Activated T-helper 17 cell treated with anti-CD3 and anti-CD28 coated beads, Interleukin-2, amount 50 U/mL, for 72 hours (primary cell): ENCODE data around the gene C11orf21. TPM values are rescaled to one million over a fixed set of nuclear protein-coding genes. Genes with fewer than 3 reads are reported as not detected.

Experiments
- ATAC-seq: fragments of 150-1000 bp; cut with Tn5 transposase; replicated peaks from 2 replicates; pipeline ENCODE4 v1.10.0; 2021; ENCODE audit warnings: mild to moderate bottlenecking, moderate library complexity
- H3K27ac Mint-ChIP-seq: one replicate; pipeline ENCODE4 v1.8.0; 2022; ENCODE audit warnings: mixed read lengths
- H3K27me3 Mint-ChIP-seq: one replicate; pipeline ENCODE4 v1.8.0; 2022; ENCODE audit warnings: mixed read lengths
- H3K36me3 Mint-ChIP-seq: one replicate; pipeline ENCODE4 v1.8.0; 2022; ENCODE audit warnings: low read depth, mild to moderate bottlenecking, mixed read lengths
- H3K4me1 Mint-ChIP-seq: one replicate; pipeline ENCODE4 v1.8.0; 2022; ENCODE audit warnings: mixed read lengths
- H3K4me3 Mint-ChIP-seq: one replicate; pipeline ENCODE4 v1.8.0; 2022; ENCODE audit warnings: mild to moderate bottlenecking, mixed read lengths
- H3K9me3 Mint-ChIP-seq: one replicate; pipeline ENCODE4 v1.8.0; 2022; ENCODE audit warnings: mixed read lengths
- total RNA-seq, 2 donors: library from RNA; stranded (reverse); gene quantifications; one replicate each; pipeline ENCODE4 v1.2.3, GENCODE V29; 2022

The C11orf21 gene
- total RNA-seq, 2 donors from 2014 or later = 8.4 to 24.6 TPM

DNA sequence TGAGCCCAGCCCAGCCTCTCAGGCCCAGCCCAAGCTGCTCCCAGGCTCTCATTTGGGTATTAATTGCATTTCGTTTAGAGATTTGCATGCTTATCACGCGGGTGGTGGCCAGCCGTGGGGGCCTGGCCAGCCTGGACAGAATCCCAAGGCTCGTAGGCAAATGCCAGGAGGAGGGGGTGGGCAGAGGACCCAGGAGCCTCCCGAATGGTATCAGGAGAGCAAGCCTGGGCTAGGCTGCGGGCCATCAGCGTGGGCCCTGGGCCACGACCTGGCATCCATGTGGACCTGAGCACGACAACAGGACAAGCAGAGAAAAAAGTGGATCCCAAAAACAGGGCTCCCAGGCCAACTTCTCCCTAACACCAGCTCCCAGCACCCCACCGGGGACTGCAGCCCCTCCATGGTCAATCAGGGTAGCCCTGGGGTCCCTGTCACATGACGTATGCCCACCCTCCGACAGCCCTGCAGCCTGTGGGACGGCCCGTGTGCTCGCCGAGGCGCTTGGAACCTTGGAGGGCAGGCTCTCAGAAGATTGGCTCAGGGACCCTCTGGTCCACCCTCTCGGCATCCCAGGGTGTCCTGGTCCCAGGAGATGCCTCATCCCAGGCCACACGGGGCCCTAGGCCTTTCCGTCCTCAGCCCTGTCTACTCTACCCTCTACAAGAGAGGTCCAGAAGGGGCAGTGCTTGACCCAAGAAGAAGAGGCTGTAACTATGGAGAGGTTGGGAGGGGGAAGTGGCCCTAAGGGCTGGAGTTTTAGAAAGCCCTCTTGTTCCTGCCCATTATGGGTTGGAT lies 40.1 kb downstream of the C11orf21 start:
- ATAC-seq = no peak
- no peaks in the 10 kb centered on the region for H3K27me3 Mint-ChIP-seq
- H3K4me1 Mint-ChIP-seq = peaks cover 14% of the 10 kb centered on the region
- no peaks in the 10 kb centered on the region for H3K36me3 Mint-ChIP-seq
- no peak overlapping the region for H3K27ac Mint-ChIP-seq
- H3K4me3 Mint-ChIP-seq = no peak overlapping the region
- H3K9me3 Mint-ChIP-seq = no peaks in the 10 kb centered on the region

DNA sequence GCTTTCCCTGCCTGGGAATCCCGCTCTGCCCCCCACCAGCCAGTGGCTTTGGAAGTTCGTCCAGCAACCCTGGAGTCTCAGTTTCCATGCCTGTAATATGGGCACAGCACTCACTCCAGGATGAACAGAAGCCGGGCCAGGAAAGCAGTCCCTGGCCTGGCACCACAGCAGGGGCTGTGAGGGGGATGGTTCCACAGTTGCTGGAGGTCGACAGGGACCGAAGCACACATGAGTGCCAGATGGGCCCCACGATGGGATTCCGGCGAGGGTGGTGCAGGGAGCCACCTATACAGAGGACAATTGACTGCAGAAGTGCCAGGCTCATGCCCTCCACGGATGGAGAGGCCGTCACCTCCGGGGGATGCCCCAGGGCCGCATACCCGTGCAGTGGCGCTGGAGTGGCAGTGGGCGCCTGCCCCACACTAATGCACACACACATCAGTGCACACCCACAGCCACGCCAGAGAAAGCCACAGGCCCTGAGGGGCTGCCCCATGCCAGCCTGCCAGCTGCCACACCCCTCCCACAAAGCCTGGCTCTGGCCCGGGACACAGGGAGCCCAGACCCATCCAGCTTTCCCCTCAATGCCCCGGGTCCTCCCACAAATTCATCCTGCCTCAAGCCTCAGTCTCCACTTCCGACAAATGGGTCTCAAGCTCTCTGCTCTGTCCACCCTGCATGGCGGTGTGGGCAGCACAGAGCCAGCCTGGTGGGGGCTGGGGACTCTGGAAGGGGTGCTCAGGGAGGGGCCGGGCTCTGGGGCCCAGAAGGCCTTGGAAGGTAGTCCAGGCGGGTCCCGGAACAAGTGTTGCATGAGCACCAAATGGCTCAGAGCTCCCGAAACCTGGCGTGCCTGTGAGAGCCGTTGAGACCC lies 41.0 kb downstream of the C11orf21 start:
- peaks cover 6% of the 10 kb centered on the region for H3K4me1 Mint-ChIP-seq
- no peak overlapping the region for H3K27ac Mint-ChIP-seq
- no peak overlapping the region for H3K4me3 Mint-ChIP-seq
- H3K27me3 Mint-ChIP-seq = no peaks in the 10 kb centered on the region
- no peaks in the 10 kb centered on the region for H3K36me3 Mint-ChIP-seq
- no peaks in the 10 kb centered on the region for H3K9me3 Mint-ChIP-seq
- ATAC-seq = no peak

DNA sequence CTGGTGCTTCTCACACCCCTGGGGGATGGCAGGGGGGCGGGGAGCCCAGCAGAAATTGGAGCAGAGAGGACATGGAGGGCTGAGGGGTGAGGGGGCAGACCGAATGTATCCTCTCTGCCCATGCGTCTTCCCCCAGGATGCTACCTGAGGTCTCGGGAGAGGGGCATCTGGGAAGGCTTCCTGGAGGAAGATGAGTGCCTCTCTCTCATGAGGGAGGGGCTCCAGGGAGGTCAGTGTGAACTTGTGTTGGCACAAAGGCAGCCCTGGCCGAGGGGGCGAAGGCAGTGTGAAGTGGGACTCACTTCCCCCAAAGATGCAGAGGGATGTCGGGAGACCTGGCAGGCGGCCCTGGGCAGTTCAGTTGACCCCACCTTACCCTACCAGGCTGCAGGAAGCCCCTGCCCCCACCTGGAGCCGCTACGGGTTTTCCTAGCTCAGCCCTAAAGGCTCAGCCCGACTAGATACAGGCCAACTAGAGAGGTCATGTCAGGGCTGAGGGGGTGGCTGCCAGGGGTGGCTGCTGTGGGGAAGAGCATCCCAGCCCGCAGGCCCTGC lies 41.7 kb downstream of the C11orf21 start:
- Mint-ChIP-seq H3K27ac (no peak overlapping the region), H3K27me3 (no peaks in the 10 kb centered on the region)

GRCh38 chr11:2259466-2259830 lies 42.3 kb downstream of the C11orf21 start:
- H3K27ac Mint-ChIP-seq = no peak overlapping the region
- no peaks in the 10 kb centered on the region for H3K4me1 Mint-ChIP-seq
- no peaks in the 10 kb centered on the region for H3K9me3 Mint-ChIP-seq
- H3K27me3 Mint-ChIP-seq = no peaks in the 10 kb centered on the region
- H3K36me3 Mint-ChIP-seq = no peaks in the 10 kb centered on the region
- ATAC-seq = no peak
- H3K4me3 Mint-ChIP-seq = no peak overlapping the region

More for the DNA sequence above, 41.7 kb downstream of the C11orf21 start:
- no peak for ATAC-seq
- Mint-ChIP-seq H3K36me3 (no peaks in the 10 kb centered on the region), H3K9me3 (no peaks in the 10 kb centered on the region), H3K4me3 (no peak overlapping the region), H3K4me1 (no peaks in the 10 kb centered on the region)

GRCh38 chr11:2258501-2259465 lies 42.9 kb downstream of the C11orf21 start:
- no peak for ATAC-seq
- Mint-ChIP-seq H3K9me3 (no peaks in the 10 kb centered on the region), H3K4me3 (no peak overlapping the region), H3K4me1 (no peaks in the 10 kb centered on the region), H3K27ac (no peak overlapping the region), H3K27me3 (no peaks in the 10 kb centered on the region), H3K36me3 (no peaks in the 10 kb centered on the region)

DNA sequence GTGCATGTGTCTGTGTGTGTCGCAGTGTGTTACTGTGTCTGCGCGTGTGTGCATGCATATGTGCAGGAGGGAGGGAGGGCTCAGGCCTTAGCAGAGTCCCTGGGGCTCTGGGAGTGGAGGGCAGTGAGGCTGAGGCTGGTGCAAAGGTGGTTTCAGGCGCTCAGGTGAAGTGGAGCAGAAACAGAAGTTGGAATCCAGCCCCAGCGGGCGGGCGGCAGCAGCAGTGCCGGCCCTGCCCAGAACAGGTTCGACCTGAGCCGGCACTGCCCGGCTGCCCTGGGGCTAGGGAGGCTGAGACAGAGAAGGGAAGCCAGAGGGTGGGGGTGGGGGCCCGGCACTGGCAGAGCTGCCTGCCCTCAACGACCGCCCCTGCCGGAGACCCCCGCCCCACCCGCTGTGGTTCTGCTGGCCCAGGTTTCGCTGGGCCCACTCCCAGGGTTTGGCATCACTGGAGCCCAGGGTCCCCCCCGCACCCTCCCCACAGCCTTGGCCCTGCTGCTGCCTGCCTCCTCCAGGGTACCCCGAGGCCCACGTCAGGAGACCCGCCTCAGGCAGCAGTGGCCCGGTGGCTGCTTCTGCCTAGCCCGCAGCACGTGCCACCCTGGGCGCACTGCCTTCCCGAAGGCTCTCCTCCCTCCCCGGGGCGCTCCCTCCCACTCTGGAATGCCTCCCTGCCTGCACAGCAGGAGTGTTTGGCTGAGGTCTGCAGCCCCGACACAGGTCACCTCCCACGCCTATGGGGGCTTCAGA lies 44.6 kb downstream of the C11orf21 start:
- ATAC-seq = no peak
- H3K36me3 Mint-ChIP-seq = no peaks in the 10 kb centered on the region
- no peak overlapping the region for H3K27ac Mint-ChIP-seq
- H3K4me3 Mint-ChIP-seq = no peak overlapping the region
- no peaks in the 10 kb centered on the region for H3K9me3 Mint-ChIP-seq
- no peaks in the 10 kb centered on the region for H3K4me1 Mint-ChIP-seq
- no peaks in the 10 kb centered on the region for H3K27me3 Mint-ChIP-seq

GRCh38 chr11:2256293-2256913 lies 45.3 kb downstream of the C11orf21 start:
- Mint-ChIP-seq H3K27ac (no peak overlapping the region), H3K4me3 (no peak overlapping the region), H3K4me1 (no peaks in the 10 kb centered on the region), H3K36me3 (no peaks in the 10 kb centered on the region), H3K9me3 (no peaks in the 10 kb centered on the region), H3K27me3 (no peaks in the 10 kb centered on the region)
- no peak for ATAC-seq

GRCh38 chr11:2252018-2252417 lies 49.7 kb downstream of the C11orf21 start:
- peaks cover 3% of the 10 kb centered on the region for H3K27me3 Mint-ChIP-seq
- H3K4me1 Mint-ChIP-seq = no peaks in the 10 kb centered on the region
- no peak overlapping the region for H3K4me3 Mint-ChIP-seq
- H3K36me3 Mint-ChIP-seq = no peaks in the 10 kb centered on the region
- no peak for ATAC-seq
- no peak overlapping the region for H3K27ac Mint-ChIP-seq
- H3K9me3 Mint-ChIP-seq = no peaks in the 10 kb centered on the region

DNA sequence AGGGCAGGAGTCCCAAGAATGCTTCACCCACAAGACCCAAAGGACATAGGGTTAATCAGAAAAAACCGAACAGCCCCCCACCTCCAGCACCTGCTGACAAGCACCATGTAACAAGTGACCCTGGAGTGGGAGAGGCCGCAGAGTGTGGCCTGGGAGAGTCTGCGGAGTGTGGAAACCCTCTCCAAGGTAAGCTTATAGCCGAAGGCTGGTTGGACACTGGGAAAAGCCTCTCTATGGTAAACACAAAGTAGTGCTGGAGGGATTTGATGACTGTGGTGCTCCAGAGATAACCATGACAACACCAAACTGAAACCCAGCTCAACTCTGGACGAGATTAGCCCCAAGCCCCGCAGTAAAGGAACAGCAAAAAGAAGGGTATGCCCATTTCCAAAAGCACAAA lies 50.6 kb downstream of the C11orf21 start:
- Mint-ChIP-seq H3K9me3 (no peaks in the 10 kb centered on the region), H3K27me3 (peaks cover 3% of the 10 kb centered on the region), H3K36me3 (no peaks in the 10 kb centered on the region), H3K4me1 (no peaks in the 10 kb centered on the region), H3K4me3 (no peak overlapping the region), H3K27ac (no peak overlapping the region)
- ATAC-seq = no peak

- Mint-ChIP-seq H3K27me3 (peaks cover 3% of the 10 kb centered on the region), H3K36me3 (no peaks in the 10 kb centered on the region), H3K4me1 (no peaks in the 10 kb centered on the region), H3K27ac (no peak overlapping the region), H3K4me3 (no peak overlapping the region), H3K9me3 (no peaks in the 10 kb centered on the region)
- no peak for ATAC-seq
These were observed 51.2 kb downstream of the C11orf21 start for GRCh38 chr11:2250485-2250884.

GRCh38 chr11:2250041-2250440 lies 51.7 kb downstream of the C11orf21 start:
- no peaks in the 10 kb centered on the region for H3K9me3 Mint-ChIP-seq
- H3K4me3 Mint-ChIP-seq = no peak overlapping the region
- ATAC-seq = no peak
- no peak overlapping the region for H3K27ac Mint-ChIP-seq
- no peaks in the 10 kb centered on the region for H3K36me3 Mint-ChIP-seq
- H3K4me1 Mint-ChIP-seq = no peaks in the 10 kb centered on the region
- H3K27me3 Mint-ChIP-seq = peaks cover 3% of the 10 kb centered on the region

DNA sequence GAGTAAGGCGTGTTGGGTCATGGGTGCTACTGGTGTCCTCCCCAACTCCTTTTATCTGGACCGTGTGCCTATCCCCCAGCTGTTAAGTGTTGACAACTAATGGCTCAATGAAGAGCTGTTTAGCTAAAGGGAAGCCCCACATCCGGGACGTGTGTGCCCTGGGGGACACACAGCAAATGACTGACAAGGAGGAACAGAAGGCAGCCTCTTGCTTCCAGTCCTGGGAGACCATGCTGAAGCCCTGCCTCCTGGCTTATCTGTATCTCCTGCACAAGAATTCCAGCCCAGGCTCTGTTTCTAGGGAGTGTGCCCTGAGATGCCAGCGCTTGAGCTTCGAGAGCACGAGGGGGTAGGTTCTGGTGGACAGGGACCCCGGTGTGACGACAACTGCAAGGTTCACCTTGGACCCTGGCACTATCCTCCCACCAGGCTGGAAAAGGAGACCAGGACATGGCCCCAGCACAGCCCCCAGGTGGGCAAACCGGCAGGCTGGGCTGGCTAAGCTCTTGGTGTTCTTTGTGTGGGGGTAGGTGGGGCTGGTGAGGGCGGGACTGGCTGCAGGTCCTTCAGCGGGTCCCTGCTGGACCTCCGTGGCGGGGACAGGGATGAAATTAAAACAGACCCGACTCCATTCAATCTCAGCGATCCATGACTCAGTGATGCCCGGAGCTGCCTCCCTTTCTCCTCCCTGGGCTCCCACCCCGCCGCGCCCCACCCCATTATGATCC lies 52.4 kb downstream of the C11orf21 start:
- ATAC-seq = no peak

DNA sequence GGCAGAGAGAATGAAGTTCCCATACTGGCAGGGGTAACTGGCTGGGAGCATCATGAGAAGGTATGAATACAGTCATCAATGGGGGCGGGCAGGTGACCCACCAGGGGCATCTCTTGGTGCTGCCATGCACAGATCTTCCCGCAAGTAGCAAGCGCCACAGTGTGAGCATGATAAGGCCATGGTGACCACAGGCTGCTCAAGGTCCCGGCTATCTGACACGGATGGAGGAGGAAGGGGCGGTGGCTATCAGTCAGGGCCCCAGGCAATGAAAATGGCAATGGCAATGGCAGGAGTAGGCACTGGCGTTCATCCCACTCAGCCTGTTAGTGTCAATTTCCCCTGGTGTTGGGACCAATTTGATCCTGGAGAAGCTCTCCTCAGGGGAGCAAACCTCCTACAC lies 53.0 kb downstream of the C11orf21 start:
- no peaks in the 10 kb centered on the region for H3K36me3 Mint-ChIP-seq
- H3K9me3 Mint-ChIP-seq = no peaks in the 10 kb centered on the region
- peaks cover 3% of the 10 kb centered on the region for H3K27me3 Mint-ChIP-seq
- H3K4me1 Mint-ChIP-seq = no peaks in the 10 kb centered on the region
- ATAC-seq = no peak
- no peak overlapping the region for H3K27ac Mint-ChIP-seq
- no peak overlapping the region for H3K4me3 Mint-ChIP-seq

More for the DNA sequence above, 52.4 kb downstream of the C11orf21 start:
- no peaks in the 10 kb centered on the region for H3K9me3 Mint-ChIP-seq
- no peaks in the 10 kb centered on the region for H3K36me3 Mint-ChIP-seq
- no peak overlapping the region for H3K27ac Mint-ChIP-seq
- peaks cover 3% of the 10 kb centered on the region for H3K27me3 Mint-ChIP-seq
- H3K4me1 Mint-ChIP-seq = no peaks in the 10 kb centered on the region
- H3K4me3 Mint-ChIP-seq = no peak overlapping the region
